PFSK-1 (cell line): ENCODE measurements around the gene NDST1.

ENCODE experiments used
- REST ChIP-seq, 2 experiments: IDR thresholded peaks; 2 replicates each; pipeline versions ENCODE4 v1.6.1 to v1.8.0; 2011 to 2012; ENCODE audit warnings: low read depth in 2 of 2, low read length in 2 of 2, control low read depth in 1 of 2, inconsistent platforms in 1 of 2, mild to moderate bottlenecking in 1 of 2, moderate library complexity in 1 of 2; ENCODE audit not compliant: insufficient read depth in 1 of 2
- TAF1 ChIP-seq: IDR thresholded peaks from 2 replicates; pipeline ENCODE4 v1.6.1; 2012; ENCODE audit warnings: low read length, control low read depth, borderline replicate concordance; ENCODE audit not compliant: insufficient read depth

GRCh38 chr5:150600616-150601490, 92.9 kb downstream of the NDST1 start:
- TF ChIP-seq TAF1 = no peak
- TF ChIP-seq REST (IDR thresholded peaks at IDR 0.05; ENCODE audit: insufficient read depth in 1 of 2, low read depth in 2 of 2, low read length in 2 of 2) = no peak
